ENCODE data around the gene TRIM15. TPM values are rescaled to one million over a fixed set of nuclear protein-coding genes. Genes with fewer than 3 reads are reported as not detected.
"Not testable (repeated sequence)": the region's sequence is repeated elsewhere in the genome, so short reads cannot be mapped to it uniquely, and the experiment has no call there.

Gene TRIM15
- polyA plus RNA-seq, 1 donor from 2014 or later: not detected

GRCh38 chr6:30165238-30165637 lies 1.9 kb downstream of the TRIM15 start:
- H3K9me3 Mint-ChIP-seq, H3K36me3 Mint-ChIP-seq, H3K4me1 Mint-ChIP-seq, H3K4me3 Mint-ChIP-seq, H3K27ac Mint-ChIP-seq: not testable (repeated sequence)
- peaks cover 42% of the 10 kb centered on the region for H3K27me3 Mint-ChIP-seq

- H3K4me1 Mint-ChIP-seq: peaks cover 2 to 10% (median 3%) of the 10 kb centered on the region in 3 donors
- H3K27me3 Mint-ChIP-seq: peaks cover 51% of the 10 kb centered on the region
- no peaks in the 10 kb centered on the region for H3K9me3 Mint-ChIP-seq
- H3K36me3 Mint-ChIP-seq: no peaks in the 10 kb centered on the region
- H3K27ac Mint-ChIP-seq: no peak overlapping the region
- no peak overlapping the region for H3K4me3 Mint-ChIP-seq
Measured at GRCh38 chr6:30167101-30167500, 3.8 kb downstream of the TRIM15 start.

DNA sequence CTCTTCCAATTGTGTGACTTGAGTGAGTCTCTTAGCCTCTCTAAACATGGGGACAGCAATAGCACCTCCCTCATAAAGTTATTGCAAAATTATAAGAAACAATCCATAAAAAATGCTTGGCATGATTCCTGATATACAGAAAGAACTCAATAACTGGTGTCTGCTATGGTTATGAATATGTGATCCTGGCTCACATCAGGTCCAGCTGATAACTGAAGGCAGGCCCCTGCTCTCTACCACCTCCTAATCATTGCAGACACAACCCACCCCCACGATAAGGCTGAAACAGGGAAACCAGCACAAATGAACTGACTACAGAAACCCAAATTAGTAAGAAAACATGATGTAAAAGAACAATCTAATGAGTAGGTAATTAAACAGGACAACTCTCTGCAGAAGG lies 5.4 kb downstream of the TRIM15 start:
- Mint-ChIP-seq H3K27ac (no peak overlapping the region), H3K9me3 (no peaks in the 10 kb centered on the region), H3K4me1 (peaks cover 0 to 10% (median 2%) of the 10 kb centered on the region in 3 donors), H3K36me3 (no peaks in the 10 kb centered on the region), H3K27me3 (peaks cover 60% of the 10 kb centered on the region), H3K4me3 (no peak overlapping the region)

DNA sequence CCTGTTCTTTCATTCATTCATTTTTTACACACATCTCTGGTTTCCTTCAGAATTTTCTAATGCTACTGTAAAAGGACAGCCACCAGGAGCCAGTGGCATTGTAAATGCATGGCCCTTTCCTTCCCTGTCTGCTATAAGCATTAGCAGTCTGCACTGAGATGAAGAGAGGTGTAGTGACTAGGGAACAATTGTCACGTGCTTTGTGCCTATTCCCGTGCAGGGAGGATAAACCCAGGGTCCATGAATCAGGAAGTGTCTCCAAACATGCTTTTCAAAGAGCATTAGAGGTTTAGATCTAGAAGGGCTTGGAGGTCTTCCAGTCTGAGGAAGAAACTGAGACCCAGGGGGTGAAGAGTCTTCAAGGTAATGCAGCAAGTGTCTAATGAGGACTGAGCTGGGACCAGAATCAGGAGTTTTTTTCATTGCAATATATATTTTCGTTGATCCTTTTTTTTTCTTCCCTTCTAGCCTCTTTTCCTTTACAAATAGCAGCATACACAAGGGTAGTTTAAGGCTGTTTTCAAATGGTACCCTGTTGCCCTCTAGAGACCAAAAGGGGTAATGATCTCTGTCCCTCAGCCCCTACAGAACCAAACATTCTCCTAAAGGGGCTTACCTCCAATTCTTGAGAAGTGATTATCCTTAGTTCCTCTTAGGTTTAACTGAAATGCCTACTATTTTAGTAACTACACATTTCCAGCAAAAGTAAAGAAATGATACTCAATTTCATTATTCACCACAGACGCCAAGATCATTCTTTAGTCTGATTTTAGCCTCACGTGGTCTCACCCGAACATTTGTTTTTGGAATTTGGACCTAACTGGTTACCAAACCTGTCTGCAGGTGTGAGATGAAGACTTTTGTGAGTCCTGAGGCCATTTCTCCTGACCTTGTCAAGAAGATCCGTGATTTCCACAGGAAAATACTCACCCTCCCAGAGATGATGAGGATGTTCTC lies 6.6 kb downstream of the TRIM15 start:
- peaks cover 62% of the 10 kb centered on the region for H3K27me3 Mint-ChIP-seq
- no peak overlapping the region for H3K4me3 Mint-ChIP-seq
- H3K9me3 Mint-ChIP-seq: no peaks in the 10 kb centered on the region
- peaks cover 0 to 10% (median 2%) of the 10 kb centered on the region in 3 donors for H3K4me1 Mint-ChIP-seq
- no peaks in the 10 kb centered on the region for H3K36me3 Mint-ChIP-seq
- H3K27ac Mint-ChIP-seq: no peak overlapping the region

- Mint-ChIP-seq H3K4me1 (peaks cover 0 to 9% (median 2%) of the 10 kb centered on the region in 3 donors), H3K9me3 (no peaks in the 10 kb centered on the region), H3K27ac (no peak overlapping the region)
Measured at GRCh38 chr6:30171677-30172471, 8.5 kb downstream of the TRIM15 start.

DNA sequence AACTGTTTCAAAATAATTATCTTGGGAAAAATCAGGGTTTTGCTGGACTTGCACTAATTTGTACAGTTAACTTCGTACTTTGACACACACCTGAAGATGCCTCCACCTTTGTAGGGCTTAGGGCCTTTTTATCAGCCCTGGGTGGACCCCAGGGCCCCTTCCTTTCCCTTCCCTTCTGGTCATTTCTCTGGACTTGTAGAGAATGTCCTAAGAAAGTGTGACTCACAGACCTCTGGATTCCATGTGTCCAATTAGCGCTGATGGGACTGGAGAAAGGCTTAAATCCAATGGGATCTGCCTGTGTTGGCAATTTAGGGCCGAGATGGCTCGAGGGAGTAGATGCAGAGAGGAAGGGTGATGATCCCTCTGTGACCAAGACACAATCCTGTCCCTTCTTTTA lies 9.3 kb downstream of the TRIM15 start:
- no peaks in the 10 kb centered on the region for H3K36me3 Mint-ChIP-seq
- no peak overlapping the region for H3K4me3 Mint-ChIP-seq
- peaks cover 55% of the 10 kb centered on the region for H3K27me3 Mint-ChIP-seq
- H3K9me3 Mint-ChIP-seq: no peaks in the 10 kb centered on the region
- peaks cover 0 to 4% (median 2%) of the 10 kb centered on the region in 3 donors for H3K4me1 Mint-ChIP-seq
- H3K27ac Mint-ChIP-seq: no peak overlapping the region

More at GRCh38 chr6:30171677-30172471, 8.5 kb downstream of the TRIM15 start:
- Mint-ChIP-seq H3K27me3 (peaks cover 57% of the 10 kb centered on the region), H3K36me3 (no peaks in the 10 kb centered on the region), H3K4me3 (peak overlapping the region in 3 of 4 donors; percentile 13 to 71 (median 42))

DNA sequence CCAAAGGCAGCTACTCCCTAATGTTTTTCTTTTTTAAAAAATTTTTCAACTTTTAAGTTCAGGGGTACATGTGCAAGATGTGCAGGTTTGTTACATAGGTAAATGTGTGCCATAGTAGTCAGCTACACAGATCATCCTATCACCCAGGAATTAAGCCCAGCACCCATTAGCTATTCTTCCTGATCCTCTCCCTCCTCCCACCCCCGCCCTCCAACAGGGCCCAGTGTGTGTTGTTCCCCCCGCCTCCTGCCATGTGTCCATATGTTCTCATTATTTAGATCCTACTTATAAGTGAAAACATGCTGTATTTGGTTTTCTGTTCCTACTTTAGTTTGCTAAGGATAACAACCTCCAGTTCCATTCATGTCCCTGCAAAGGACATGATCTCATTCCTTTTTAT lies 12.4 kb downstream of the TRIM15 start:
- no peak overlapping the region for H3K27ac Mint-ChIP-seq
- H3K9me3 Mint-ChIP-seq: peaks cover 0 to 6% (median 5%) of the 10 kb centered on the region in 3 donors
- H3K27me3 Mint-ChIP-seq: peaks cover 39% of the 10 kb centered on the region
- no peak overlapping the region for H3K4me3 Mint-ChIP-seq
- peaks cover 2% of the 10 kb centered on the region for H3K36me3 Mint-ChIP-seq
- peaks cover 0 to 2% (median 0%) of the 10 kb centered on the region in 3 donors for H3K4me1 Mint-ChIP-seq

DNA sequence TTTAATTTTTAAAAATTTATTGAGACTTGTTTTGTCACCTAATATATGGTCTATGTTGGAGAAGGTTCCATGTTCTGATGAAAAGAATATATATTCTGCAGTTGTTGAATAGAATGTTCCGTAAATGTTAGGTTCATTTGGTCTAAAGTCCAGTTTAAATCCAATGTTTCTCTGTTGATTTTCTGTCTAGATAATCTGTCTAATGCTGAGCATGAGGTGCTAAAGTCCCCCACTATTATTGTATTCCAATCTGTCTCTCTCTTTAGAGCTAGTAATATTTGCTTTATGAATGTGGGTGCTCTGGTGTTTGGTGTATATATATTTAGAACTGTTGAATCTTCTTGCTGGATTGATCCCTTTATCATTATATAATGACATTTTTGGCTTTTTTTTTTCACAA lies 15.5 kb downstream of the TRIM15 start:
- H3K9me3 Mint-ChIP-seq: peaks cover 3 to 7% (median 6%) of the 10 kb centered on the region in 3 donors
- H3K27me3 Mint-ChIP-seq: peaks cover 21% of the 10 kb centered on the region
- no peak overlapping the region for H3K27ac Mint-ChIP-seq
- peaks cover 2% of the 10 kb centered on the region for H3K36me3 Mint-ChIP-seq
- H3K4me1 Mint-ChIP-seq: no peaks in the 10 kb centered on the region
- no peak overlapping the region for H3K4me3 Mint-ChIP-seq

DNA sequence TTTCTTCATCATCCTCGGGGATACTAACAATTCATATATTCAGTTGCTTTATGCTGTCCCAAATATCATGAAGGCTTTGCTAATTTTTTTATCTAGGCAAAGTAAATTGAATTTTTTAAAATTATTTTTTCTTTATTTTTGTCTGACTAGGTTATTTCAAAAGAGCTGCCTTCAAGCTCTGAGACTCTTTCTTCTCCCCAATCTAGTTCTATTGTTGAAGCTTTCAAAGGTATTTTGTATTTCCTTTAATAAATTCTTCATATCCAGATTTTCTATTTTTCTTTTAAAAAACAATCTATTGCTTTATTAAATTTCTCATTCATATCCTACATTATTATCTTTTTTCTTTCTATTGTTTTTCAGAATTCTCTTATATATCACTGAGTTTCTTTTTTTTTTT lies 16.8 kb downstream of the TRIM15 start:
- H3K36me3 Mint-ChIP-seq: peaks cover 6% of the 10 kb centered on the region
- H3K27ac Mint-ChIP-seq: no peak overlapping the region

DNA sequence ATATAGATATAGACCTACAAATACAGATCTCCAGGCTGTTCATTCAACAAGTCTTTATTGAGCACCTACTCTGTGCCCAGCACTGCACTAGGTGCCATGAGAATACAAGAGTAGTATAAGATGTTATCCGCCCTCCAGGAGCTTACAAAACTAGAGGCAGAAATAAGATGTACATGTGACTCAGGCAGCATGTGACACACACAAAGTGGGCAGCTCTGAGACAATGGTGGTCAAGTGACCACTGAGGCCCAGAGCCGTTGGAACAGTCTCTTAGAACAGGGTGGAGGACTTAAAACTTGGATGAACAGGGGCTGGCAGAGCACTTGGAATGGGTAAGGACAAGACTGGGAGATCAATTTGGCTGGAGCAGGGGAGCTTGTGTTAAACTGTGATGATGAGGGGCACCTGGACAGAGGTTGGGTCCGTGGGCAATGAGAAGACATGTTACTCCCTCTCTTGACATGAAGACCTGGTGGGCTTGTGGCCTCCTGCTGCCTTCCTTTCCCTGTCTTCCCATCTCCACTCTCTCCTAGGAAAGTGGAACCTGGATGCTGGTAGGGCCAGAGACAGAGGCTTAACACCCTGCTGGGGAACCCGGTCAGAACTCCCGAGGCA lies 21.2 kb downstream of the TRIM15 start:
- peaks cover 1% of the 10 kb centered on the region for H3K27me3 Mint-ChIP-seq
- H3K4me3 Mint-ChIP-seq: no peak overlapping the region
- peaks cover 3 to 4% (median 3%) of the 10 kb centered on the region in 3 donors for H3K9me3 Mint-ChIP-seq
- peak overlapping the region in 2 of 3 donors; percentile 2 to 79 for H3K27ac Mint-ChIP-seq
- H3K4me1 Mint-ChIP-seq: peaks cover 0 to 3% (median 0%) of the 10 kb centered on the region in 3 donors
- peaks cover 7% of the 10 kb centered on the region for H3K36me3 Mint-ChIP-seq

More for the DNA sequence above, 16.8 kb downstream of the TRIM15 start:
- peaks cover 0 to 3% (median 0%) of the 10 kb centered on the region in 3 donors for H3K4me1 Mint-ChIP-seq
- H3K9me3 Mint-ChIP-seq: peaks cover 3 to 7% (median 6%) of the 10 kb centered on the region in 3 donors
- H3K4me3 Mint-ChIP-seq: no peak overlapping the region
- peaks cover 18% of the 10 kb centered on the region for H3K27me3 Mint-ChIP-seq

GRCh38 chr6:30185846-30186484 lies 22.6 kb downstream of the TRIM15 start:
- Mint-ChIP-seq H3K4me1 (peaks cover 0 to 3% (median 0%) of the 10 kb centered on the region in 3 donors), H3K9me3 (peaks cover 0 to 2% (median 1%) of the 10 kb centered on the region in 3 donors), H3K4me3 (no peak overlapping the region), H3K27me3 (no peaks in the 10 kb centered on the region), H3K27ac (no peak overlapping the region), H3K36me3 (peaks cover 9% of the 10 kb centered on the region)

DNA sequence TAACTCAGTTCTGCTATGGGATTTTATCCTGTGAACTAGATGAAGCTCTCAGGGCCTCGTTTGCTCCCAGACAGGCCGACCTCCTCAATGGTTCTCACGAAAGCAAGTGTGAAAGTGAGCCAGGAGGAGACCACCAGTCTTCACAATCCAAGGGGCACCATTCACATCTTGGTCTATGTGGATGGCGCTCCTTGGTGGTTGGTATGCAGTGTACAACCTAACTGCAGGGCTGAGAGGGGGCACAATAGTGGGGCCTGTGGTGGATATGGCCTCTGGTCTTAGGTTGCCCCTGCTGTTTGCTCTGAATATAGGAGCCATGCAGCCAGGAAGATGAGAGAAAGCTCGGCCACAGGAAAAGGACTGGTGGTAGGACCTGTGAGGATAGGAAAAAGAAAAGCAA lies 25.2 kb downstream of the TRIM15 start:
- Mint-ChIP-seq H3K27me3 (no peaks in the 10 kb centered on the region), H3K27ac (peak overlapping the region in 1 of 3 donors; percentile 55), H3K4me3 (no peak overlapping the region), H3K9me3 (no peaks in the 10 kb centered on the region), H3K36me3 (peaks cover 11% of the 10 kb centered on the region), H3K4me1 (peaks cover 0 to 3% (median 0%) of the 10 kb centered on the region in 3 donors)

- Mint-ChIP-seq H3K4me3 (no peak overlapping the region), H3K27ac (peak overlapping the region in 1 of 3 donors; percentile 64), H3K9me3 (no peaks in the 10 kb centered on the region), H3K4me1 (peaks cover 0 to 4% (median 0%) of the 10 kb centered on the region in 3 donors), H3K27me3 (no peaks in the 10 kb centered on the region), H3K36me3 (peaks cover 6% of the 10 kb centered on the region)
Measured at GRCh38 chr6:30192076-30192475, 28.7 kb downstream of the TRIM15 start.
